Esophagus squamous epithelium (tissue), 4 donors: ENCODE results near the gene KLHL28.

Experiments used
- POLR2A ChIP-seq, 4 donors: fragments of 450-650 bp; IDR thresholded peaks; one replicate each; pipeline ENCODE4 v1.6.1; 2017; ENCODE audit warnings: antibody characterized with exemption in 4 of 4, mild to moderate bottlenecking in 4 of 4, moderate library complexity in 3 of 4
- TF ChIP-seq, protein P1 (sequence below), 6 experiments: fragments of 450-650 bp in 4 of 6; fragments of 200-600 bp in 2 of 6; sonication (generic) in 2 of 6; IDR thresholded peaks; one replicate each; pipeline ENCODE4 v1.5.1; 2016 to 2019; ENCODE audit warnings: antibody characterized with exemption in 6 of 6, mild to moderate bottlenecking in 4 of 6, moderate library complexity in 4 of 6

DNA sequence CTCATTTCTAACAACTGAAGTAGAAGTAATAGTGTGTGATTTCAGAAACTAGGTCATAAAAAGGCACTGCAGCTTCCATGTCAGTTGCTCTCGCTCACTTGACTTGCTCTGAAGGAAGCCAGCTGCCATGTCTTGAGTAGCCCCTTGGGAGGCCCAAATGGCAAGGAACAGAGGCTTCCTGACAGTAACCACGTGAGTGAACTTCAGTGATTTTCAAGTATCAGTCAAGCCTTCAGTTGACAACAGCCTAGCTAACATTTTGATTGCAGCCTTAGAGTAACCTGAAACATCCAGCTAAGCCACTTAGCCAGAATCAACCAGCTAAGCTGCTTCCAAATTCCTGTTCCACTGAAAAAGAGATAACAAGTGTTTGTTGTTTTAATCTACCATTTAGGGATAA lies 26.9 kb upstream of the KLHL28 start:
- TF ChIP-seq, protein P1, sequence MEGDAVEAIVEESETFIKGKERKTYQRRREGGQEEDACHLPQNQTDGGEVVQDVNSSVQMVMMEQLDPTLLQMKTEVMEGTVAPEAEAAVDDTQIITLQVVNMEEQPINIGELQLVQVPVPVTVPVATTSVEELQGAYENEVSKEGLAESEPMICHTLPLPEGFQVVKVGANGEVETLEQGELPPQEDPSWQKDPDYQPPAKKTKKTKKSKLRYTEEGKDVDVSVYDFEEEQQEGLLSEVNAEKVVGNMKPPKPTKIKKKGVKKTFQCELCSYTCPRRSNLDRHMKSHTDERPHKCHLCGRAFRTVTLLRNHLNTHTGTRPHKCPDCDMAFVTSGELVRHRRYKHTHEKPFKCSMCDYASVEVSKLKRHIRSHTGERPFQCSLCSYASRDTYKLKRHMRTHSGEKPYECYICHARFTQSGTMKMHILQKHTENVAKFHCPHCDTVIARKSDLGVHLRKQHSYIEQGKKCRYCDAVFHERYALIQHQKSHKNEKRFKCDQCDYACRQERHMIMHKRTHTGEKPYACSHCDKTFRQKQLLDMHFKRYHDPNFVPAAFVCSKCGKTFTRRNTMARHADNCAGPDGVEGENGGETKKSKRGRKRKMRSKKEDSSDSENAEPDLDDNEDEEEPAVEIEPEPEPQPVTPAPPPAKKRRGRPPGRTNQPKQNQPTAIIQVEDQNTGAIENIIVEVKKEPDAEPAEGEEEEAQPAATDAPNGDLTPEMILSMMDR (IDR thresholded peaks at IDR 0.05), result no peak
- no peak for TF ChIP-seq POLR2A (IDR thresholded peaks at IDR 0.05)
